ENCODE data around the gene PPP1R26. TPM values are rescaled to one million over a fixed set of nuclear protein-coding genes. Genes with fewer than 3 reads are reported as not detected.

The PPP1R26 gene
- total and polyA plus RNA-seq, 2 of the 8 experiments (the other 6 are each of a cell fraction or from before 2014, with no cell fraction given), result 9.8 to 32.7 TPM

DNA sequence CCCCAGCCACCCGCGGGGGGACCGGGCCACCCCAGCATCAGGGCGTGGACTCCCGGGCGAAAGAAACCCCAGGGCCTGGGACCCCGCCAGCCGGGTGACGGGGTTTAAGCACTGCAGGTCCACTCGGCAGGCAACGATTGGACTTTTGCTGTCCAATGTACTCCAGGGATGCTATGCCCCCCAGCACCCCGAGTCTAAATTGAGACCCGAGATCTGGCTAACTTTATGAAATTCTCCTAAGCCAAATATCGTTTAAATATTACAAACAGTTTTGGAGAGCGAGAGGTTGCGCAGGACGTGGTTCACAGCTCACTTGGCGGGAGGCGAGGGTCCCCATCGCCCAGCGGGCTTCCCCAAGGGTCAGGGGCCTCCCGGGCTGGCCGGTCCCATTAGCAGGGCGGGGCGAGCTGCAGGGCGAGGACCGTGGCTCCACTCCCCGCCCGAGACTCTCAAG lies 20.5 kb downstream of the PPP1R26 start (continued):
- TF ChIP-seq, protein P1, sequence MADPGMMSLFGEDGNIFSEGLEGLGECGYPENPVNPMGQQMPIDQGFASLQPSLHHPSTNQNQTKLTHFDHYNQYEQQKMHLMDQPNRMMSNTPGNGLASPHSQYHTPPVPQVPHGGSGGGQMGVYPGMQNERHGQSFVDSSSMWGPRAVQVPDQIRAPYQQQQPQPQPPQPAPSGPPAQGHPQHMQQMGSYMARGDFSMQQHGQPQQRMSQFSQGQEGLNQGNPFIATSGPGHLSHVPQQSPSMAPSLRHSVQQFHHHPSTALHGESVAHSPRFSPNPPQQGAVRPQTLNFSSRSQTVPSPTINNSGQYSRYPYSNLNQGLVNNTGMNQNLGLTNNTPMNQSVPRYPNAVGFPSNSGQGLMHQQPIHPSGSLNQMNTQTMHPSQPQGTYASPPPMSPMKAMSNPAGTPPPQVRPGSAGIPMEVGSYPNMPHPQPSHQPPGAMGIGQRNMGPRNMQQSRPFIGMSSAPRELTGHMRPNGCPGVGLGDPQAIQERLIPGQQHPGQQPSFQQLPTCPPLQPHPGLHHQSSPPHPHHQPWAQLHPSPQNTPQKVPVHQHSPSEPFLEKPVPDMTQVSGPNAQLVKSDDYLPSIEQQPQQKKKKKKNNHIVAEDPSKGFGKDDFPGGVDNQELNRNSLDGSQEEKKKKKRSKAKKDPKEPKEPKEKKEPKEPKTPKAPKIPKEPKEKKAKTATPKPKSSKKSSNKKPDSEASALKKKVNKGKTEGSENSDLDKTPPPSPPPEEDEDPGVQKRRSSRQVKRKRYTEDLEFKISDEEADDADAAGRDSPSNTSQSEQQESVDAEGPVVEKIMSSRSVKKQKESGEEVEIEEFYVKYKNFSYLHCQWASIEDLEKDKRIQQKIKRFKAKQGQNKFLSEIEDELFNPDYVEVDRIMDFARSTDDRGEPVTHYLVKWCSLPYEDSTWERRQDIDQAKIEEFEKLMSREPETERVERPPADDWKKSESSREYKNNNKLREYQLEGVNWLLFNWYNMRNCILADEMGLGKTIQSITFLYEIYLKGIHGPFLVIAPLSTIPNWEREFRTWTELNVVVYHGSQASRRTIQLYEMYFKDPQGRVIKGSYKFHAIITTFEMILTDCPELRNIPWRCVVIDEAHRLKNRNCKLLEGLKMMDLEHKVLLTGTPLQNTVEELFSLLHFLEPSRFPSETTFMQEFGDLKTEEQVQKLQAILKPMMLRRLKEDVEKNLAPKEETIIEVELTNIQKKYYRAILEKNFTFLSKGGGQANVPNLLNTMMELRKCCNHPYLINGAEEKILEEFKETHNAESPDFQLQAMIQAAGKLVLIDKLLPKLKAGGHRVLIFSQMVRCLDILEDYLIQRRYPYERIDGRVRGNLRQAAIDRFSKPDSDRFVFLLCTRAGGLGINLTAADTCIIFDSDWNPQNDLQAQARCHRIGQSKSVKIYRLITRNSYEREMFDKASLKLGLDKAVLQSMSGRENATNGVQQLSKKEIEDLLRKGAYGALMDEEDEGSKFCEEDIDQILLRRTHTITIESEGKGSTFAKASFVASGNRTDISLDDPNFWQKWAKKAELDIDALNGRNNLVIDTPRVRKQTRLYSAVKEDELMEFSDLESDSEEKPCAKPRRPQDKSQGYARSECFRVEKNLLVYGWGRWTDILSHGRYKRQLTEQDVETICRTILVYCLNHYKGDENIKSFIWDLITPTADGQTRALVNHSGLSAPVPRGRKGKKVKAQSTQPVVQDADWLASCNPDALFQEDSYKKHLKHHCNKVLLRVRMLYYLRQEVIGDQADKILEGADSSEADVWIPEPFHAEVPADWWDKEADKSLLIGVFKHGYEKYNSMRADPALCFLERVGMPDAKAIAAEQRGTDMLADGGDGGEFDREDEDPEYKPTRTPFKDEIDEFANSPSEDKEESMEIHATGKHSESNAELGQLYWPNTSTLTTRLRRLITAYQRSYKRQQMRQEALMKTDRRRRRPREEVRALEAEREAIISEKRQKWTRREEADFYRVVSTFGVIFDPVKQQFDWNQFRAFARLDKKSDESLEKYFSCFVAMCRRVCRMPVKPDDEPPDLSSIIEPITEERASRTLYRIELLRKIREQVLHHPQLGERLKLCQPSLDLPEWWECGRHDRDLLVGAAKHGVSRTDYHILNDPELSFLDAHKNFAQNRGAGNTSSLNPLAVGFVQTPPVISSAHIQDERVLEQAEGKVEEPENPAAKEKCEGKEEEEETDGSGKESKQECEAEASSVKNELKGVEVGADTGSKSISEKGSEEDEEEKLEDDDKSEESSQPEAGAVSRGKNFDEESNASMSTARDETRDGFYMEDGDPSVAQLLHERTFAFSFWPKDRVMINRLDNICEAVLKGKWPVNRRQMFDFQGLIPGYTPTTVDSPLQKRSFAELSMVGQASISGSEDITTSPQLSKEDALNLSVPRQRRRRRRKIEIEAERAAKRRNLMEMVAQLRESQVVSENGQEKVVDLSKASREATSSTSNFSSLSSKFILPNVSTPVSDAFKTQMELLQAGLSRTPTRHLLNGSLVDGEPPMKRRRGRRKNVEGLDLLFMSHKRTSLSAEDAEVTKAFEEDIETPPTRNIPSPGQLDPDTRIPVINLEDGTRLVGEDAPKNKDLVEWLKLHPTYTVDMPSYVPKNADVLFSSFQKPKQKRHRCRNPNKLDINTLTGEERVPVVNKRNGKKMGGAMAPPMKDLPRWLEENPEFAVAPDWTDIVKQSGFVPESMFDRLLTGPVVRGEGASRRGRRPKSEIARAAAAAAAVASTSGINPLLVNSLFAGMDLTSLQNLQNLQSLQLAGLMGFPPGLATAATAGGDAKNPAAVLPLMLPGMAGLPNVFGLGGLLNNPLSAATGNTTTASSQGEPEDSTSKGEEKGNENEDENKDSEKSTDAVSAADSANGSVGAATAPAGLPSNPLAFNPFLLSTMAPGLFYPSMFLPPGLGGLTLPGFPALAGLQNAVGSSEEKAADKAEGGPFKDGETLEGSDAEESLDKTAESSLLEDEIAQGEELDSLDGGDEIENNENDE (IDR thresholded peaks at IDR 0.05; ENCODE audit: insufficient replicate concordance, low read length), result no peak
- TF ChIP-seq HDAC2 (IDR thresholded peaks at IDR 0.05; ENCODE audit: borderline replicate concordance in 1 of 2, low read depth in 2 of 2, low read length in 2 of 2) (no peak), EZH2 (IDR thresholded peaks at IDR 0.05; ENCODE audit: low read depth, low read length, severe bottlenecking) (no peak), TEAD4 (IDR thresholded peaks at IDR 0.05; ENCODE audit: low read depth, low read length) (no peak), SAP30 (IDR thresholded peaks at IDR 0.05; ENCODE audit: insufficient read depth, insufficient replicate concordance, low read length) (no peak), CHD2 (IDR thresholded peaks at IDR 0.05; ENCODE audit: low read length) (no peak), POU5F1 (IDR thresholded peaks at IDR 0.05; ENCODE audit: low read depth, low read length) (no peak), KDM4A (IDR thresholded peaks at IDR 0.05; ENCODE audit: low read depth, low read length, severe bottlenecking) (peak; percentile 11), YY1 (IDR thresholded peaks at IDR 0.05; ENCODE audit: low read depth, low read length) (no peak), RBBP5 (IDR thresholded peaks at IDR 0.05; ENCODE audit: borderline replicate concordance, low read depth, low read length) (peak; percentile 1; the same call in 1 of the 2 replicates), GTF2F1 (IDR thresholded peaks at IDR 0.05; ENCODE audit: borderline replicate concordance, low read depth, low read length) (no peak)
